GM23338 (cell line): Measurements from ENCODE around the gene PTPRN2. TPM values are rescaled to one million over a fixed set of nuclear protein-coding genes. Genes with fewer than 3 reads are reported as not detected.

Source experiments
- ATAC-seq: fragments of 200-7000 bp; cut with Tn5 transposase; 3 replicates; pipeline ENCODE4 v1.9.1; 2020
- DNase-seq: peaks from one replicate; pipeline ENCODE4 v3.0.0-alpha.2; 2015; ENCODE audit warnings: low spot score
- H2AFZ ChIP-seq: fragments of 200-600 bp; sonication (generic); 2 replicates; pipeline ENCODE4 v1.8.0; 2016; ENCODE audit warnings: antibody characterized with exemption, mild to moderate bottlenecking, moderate library complexity
- H3F3A ChIP-seq: fragments of 200-600 bp; sonication (generic); replicated peaks from 2 replicates; pipeline ENCODE4 v1.8.0; 2017; ENCODE audit warnings: antibody characterized with exemption, mixed run types, low read depth
- H3K27ac ChIP-seq: fragments of 200-600 bp; sonication (generic); 2 replicates; pipeline ENCODE4 v1.6.1; 2016; ENCODE audit warnings: low read depth
- H3K27me3 ChIP-seq: fragments of 200-600 bp; sonication (generic); 2 replicates; pipeline ENCODE4 v1.8.0; 2016; ENCODE audit warnings: mild to moderate bottlenecking, mixed run types, moderate library complexity; ENCODE audit not compliant: insufficient read depth
- H3K36me3 ChIP-seq: fragments of 200-600 bp; sonication (generic); 2 replicates; pipeline ENCODE4 v1.8.0; 2016; ENCODE audit warnings: mild to moderate bottlenecking; ENCODE audit not compliant: insufficient read depth
- H3K4me1 ChIP-seq: fragments of 200-600 bp; sonication (generic); 2 replicates; pipeline ENCODE4 v1.8.0; 2016; ENCODE audit warnings: mild to moderate bottlenecking, moderate library complexity; ENCODE audit not compliant: insufficient read depth
- H3K4me2 ChIP-seq: fragments of 200-600 bp; sonication (generic); 2 replicates; pipeline ENCODE4 v1.7.1; 2017; ENCODE audit warnings: mixed run types
- H3K4me3 ChIP-seq: fragments of 200-600 bp; sonication (generic); 2 replicates; pipeline ENCODE4 v1.6.1; 2016; ENCODE audit warnings: mixed run types
- H3K79me2 ChIP-seq: fragments of 200-600 bp; sonication (generic); replicated peaks from 2 replicates; pipeline ENCODE4 v1.8.0; 2017; ENCODE audit warnings: mild to moderate bottlenecking; ENCODE audit not compliant: insufficient read depth
- H3K9me2 ChIP-seq: fragments of 200-600 bp; sonication (generic); 2 replicates; pipeline ENCODE4 v1.8.0; 2017; ENCODE audit not compliant: insufficient read depth
- H4K20me1 ChIP-seq: fragments of 200-600 bp; sonication (generic); replicated peaks from 2 replicates; pipeline ENCODE4 v1.8.0; 2017; ENCODE audit warnings: mild to moderate bottlenecking; ENCODE audit not compliant: insufficient read depth
- H3K27ac Mint-ChIP-seq: 2 replicates; pipeline ENCODE4 v1.8.0; 2020; ENCODE audit warnings: inconsistent platforms, mild to moderate bottlenecking, moderate library complexity, mixed read lengths
- H3K27me3 Mint-ChIP-seq: 3 replicates; pipeline ENCODE4 v1.8.0; 2022; ENCODE audit warnings: low read depth, mild to moderate bottlenecking, moderate library complexity, mixed read lengths, inconsistent platforms; ENCODE audit not compliant: insufficient read depth, poor library complexity
- H3K36me3 Mint-ChIP-seq: 3 replicates; pipeline ENCODE4 v1.8.0; 2021; ENCODE audit warnings: low read depth, mild to moderate bottlenecking, inconsistent platforms, moderate library complexity, mixed read lengths
- H3K4me1 Mint-ChIP-seq: 3 replicates; pipeline ENCODE4 v1.8.0; 2020; ENCODE audit warnings: mild to moderate bottlenecking, inconsistent platforms, mixed read lengths
- H3K4me3 Mint-ChIP-seq: 3 replicates; pipeline ENCODE4 v1.8.0; 2021; ENCODE audit warnings: moderate library complexity, mild to moderate bottlenecking, inconsistent platforms, mixed read lengths
- H3K9me3 Mint-ChIP-seq: 3 replicates; pipeline ENCODE4 v1.8.0; 2020; ENCODE audit warnings: moderate library complexity, mild to moderate bottlenecking, inconsistent platforms, mixed read lengths
- CREB1 ChIP-seq: fragments of 250-450 bp; sonication (Bioruptor Pico); IDR thresholded peaks from 2 replicates; pipeline ENCODE4 v1.5.0; 2020; ENCODE audit warnings: low read depth, mild to moderate bottlenecking, moderate library complexity
- EZH2 ChIP-seq: fragments of 200-600 bp; sonication (generic); IDR thresholded peaks from one replicate; pipeline ENCODE4 v1.8.0; 2017; ENCODE audit warnings: antibody characterized with exemption, mild to moderate bottlenecking, low read depth; ENCODE audit not compliant: unreplicated experiment
- JUNB ChIP-seq: IDR thresholded peaks from one replicate; pipeline ENCODE4 v1.6.1; 2016; ENCODE audit warnings: antibody characterized with exemption; ENCODE audit not compliant: unreplicated experiment
- POLR2AphosphoS5 ChIP-seq: IDR thresholded peaks from 2 replicates; pipeline ENCODE4 v1.6.1; 2016; ENCODE audit warnings: antibody characterized with exemption, low read depth
- ZNF331 ChIP-seq: fragments of 250-450 bp; sonication (Bioruptor Pico); IDR thresholded peaks from 2 replicates; pipeline ENCODE4 v1.5.0; 2020; ENCODE audit warnings: low read depth, mild to moderate bottlenecking, moderate library complexity
- polyA plus RNA-seq: library from polyadenylated mRNA; unstranded; fragments of >200 nt; fragmentation: Nextera tagmentation; extraction: Ambion mirVana; gene quantifications from 2 replicates; pipeline ENCODE4 v1.2.1, GENCODE V29; 2016
- total RNA-seq: library from RNA; depleted of rRNA; stranded (reverse); fragments of >200 nt; shearing (Covaris generic); gene quantifications from 2 replicates; pipeline ENCODE4 v1.2.3, GENCODE V29; 2014
- TF ChIP-seq, protein P1 (sequence below): IDR thresholded peaks from one replicate; pipeline ENCODE4 v1.6.1; 2018; ENCODE audit warnings: antibody characterized with exemption; ENCODE audit not compliant: unreplicated experiment
- TF ChIP-seq, protein P2 (sequence below): fragments of 250-450 bp; sonication (Bioruptor Pico); IDR thresholded peaks from 2 replicates; pipeline ENCODE4 v1.5.0; 2020; ENCODE audit warnings: mild to moderate bottlenecking, moderate library complexity
- TF ChIP-seq, protein P3 (sequence below), 2 experiments: fragments of 200-600 bp in 1 of 2; sonication (generic) in 1 of 2; conservative IDR thresholded peaks; 2 replicates each; pipeline versions ENCODE4 v1.5.1 to v1.6.1; 2016 to 2017; ENCODE audit warnings: antibody characterized with exemption in 2 of 2, low read depth in 2 of 2, mild to moderate bottlenecking in 2 of 2, moderate library complexity in 1 of 2

PTPRN2 gene
- total and polyA plus RNA-seq, 2 experiments from 2014 or later: 0.87 to 4.0 TPM

DNA sequence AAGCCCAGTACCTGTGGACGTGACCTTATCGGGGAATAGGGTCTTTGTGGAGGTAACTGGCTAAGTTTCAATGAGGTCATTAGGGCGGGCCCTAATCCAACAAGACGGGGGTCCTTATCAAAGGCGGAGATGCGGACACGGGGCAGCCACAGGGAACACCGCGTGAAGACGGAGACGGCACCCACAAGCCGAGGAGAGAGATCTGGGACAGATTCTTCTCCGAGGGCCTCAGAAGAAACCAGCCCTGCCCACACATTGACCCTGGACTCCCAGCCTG lies 733.9 kb downstream of the PTPRN2 start:
- Histone ChIP-seq H3K79me2 (no peaks in the 10 kb centered on the region), H3K4me3 (no peak overlapping the region), H2AFZ (no peak overlapping the region), H4K20me1 (no peaks in the 10 kb centered on the region), H3K27me3 (no peaks in the 10 kb centered on the region), H3K27ac (no peak overlapping the region), H3K4me1 (no peaks in the 10 kb centered on the region), H3K36me3 (no peaks in the 10 kb centered on the region; the same call in 1 of the 2 replicates), H3K4me2 (no peak overlapping the region), H3K9me2 (no peaks in the 10 kb centered on the region), H3F3A (no peaks in the 10 kb centered on the region)
- DNase-seq (no peak), ATAC-seq (no peak)
- no peaks in the 10 kb centered on the region; the same call in 1 of the 3 replicates for H3K9me3 Mint-ChIP-seq
- no peak overlapping the region for H3K4me3 Mint-ChIP-seq
- no peak for TF ChIP-seq EZH2
- TF ChIP-seq ZNF331 (CRISPR knock-in tag): no peak
- TF ChIP-seq, protein P1, sequence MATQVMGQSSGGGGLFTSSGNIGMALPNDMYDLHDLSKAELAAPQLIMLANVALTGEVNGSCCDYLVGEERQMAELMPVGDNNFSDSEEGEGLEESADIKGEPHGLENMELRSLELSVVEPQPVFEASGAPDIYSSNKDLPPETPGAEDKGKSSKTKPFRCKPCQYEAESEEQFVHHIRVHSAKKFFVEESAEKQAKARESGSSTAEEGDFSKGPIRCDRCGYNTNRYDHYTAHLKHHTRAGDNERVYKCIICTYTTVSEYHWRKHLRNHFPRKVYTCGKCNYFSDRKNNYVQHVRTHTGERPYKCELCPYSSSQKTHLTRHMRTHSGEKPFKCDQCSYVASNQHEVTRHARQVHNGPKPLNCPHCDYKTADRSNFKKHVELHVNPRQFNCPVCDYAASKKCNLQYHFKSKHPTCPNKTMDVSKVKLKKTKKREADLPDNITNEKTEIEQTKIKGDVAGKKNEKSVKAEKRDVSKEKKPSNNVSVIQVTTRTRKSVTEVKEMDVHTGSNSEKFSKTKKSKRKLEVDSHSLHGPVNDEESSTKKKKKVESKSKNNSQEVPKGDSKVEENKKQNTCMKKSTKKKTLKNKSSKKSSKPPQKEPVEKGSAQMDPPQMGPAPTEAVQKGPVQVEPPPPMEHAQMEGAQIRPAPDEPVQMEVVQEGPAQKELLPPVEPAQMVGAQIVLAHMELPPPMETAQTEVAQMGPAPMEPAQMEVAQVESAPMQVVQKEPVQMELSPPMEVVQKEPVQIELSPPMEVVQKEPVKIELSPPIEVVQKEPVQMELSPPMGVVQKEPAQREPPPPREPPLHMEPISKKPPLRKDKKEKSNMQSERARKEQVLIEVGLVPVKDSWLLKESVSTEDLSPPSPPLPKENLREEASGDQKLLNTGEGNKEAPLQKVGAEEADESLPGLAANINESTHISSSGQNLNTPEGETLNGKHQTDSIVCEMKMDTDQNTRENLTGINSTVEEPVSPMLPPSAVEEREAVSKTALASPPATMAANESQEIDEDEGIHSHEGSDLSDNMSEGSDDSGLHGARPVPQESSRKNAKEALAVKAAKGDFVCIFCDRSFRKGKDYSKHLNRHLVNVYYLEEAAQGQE: no peak
- TF ChIP-seq, protein P2, sequence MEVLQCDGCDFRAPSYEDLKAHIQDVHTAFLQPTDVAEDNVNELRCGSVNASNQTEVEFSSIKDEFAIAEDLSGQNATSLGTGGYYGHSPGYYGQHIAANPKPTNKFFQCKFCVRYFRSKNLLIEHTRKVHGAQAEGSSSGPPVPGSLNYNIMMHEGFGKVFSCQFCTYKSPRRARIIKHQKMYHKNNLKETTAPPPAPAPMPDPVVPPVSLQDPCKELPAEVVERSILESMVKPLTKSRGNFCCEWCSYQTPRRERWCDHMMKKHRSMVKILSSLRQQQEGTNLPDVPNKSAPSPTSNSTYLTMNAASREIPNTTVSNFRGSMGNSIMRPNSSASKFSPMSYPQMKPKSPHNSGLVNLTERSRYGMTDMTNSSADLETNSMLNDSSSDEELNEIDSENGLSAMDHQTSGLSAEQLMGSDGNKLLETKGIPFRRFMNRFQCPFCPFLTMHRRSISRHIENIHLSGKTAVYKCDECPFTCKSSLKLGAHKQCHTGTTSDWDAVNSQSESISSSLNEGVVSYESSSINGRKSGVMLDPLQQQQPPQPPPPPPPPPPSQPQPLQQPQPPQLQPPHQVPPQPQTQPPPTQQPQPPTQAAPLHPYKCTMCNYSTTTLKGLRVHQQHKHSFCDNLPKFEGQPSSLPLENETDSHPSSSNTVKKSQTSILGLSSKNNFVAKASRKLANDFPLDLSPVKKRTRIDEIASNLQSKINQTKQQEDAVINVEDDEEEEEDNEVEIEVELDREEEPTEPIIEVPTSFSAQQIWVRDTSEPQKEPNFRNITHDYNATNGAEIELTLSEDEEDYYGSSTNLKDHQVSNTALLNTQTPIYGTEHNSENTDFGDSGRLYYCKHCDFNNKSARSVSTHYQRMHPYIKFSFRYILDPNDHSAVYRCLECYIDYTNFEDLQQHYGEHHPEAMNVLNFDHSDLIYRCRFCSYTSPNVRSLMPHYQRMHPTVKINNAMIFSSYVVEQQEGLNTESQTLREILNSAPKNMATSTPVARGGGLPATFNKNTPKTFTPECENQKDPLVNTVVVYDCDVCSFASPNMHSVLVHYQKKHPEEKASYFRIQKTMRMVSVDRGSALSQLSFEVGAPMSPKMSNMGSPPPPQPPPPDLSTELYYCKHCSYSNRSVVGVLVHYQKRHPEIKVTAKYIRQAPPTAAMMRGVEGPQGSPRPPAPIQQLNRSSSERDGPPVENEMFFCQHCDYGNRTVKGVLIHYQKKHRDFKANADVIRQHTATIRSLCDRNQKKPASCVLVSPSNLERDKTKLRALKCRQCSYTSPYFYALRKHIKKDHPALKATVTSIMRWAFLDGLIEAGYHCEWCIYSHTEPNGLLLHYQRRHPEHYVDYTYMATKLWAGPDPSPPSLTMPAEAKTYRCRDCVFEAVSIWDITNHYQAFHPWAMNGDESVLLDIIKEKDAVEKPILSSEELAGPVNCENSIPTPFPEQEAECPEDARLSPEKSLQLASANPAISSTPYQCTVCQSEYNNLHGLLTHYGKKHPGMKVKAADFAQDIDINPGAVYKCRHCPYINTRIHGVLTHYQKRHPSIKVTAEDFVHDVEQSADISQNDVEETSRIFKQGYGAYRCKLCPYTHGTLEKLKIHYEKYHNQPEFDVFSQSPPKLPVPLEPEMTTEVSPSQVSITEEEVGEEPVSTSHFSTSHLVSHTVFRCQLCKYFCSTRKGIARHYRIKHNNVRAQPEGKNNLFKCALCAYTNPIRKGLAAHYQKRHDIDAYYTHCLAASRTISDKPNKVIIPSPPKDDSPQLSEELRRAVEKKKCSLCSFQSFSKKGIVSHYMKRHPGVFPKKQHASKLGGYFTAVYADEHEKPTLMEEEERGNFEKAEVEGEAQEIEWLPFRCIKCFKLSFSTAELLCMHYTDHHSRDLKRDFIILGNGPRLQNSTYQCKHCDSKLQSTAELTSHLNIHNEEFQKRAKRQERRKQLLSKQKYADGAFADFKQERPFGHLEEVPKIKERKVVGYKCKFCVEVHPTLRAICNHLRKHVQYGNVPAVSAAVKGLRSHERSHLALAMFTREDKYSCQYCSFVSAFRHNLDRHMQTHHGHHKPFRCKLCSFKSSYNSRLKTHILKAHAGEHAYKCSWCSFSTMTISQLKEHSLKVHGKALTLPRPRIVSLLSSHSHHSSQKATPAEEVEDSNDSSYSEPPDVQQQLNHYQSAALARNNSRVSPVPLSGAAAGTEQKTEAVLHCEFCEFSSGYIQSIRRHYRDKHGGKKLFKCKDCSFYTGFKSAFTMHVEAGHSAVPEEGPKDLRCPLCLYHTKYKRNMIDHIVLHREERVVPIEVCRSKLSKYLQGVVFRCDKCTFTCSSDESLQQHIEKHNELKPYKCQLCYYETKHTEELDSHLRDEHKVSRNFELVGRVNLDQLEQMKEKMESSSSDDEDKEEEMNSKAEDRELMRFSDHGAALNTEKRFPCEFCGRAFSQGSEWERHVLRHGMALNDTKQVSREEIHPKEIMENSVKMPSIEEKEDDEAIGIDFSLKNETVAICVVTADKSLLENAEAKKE: no peak
- TF ChIP-seq JUNB: no peak
- no peak for TF ChIP-seq CREB1
- TF ChIP-seq, protein P3, sequence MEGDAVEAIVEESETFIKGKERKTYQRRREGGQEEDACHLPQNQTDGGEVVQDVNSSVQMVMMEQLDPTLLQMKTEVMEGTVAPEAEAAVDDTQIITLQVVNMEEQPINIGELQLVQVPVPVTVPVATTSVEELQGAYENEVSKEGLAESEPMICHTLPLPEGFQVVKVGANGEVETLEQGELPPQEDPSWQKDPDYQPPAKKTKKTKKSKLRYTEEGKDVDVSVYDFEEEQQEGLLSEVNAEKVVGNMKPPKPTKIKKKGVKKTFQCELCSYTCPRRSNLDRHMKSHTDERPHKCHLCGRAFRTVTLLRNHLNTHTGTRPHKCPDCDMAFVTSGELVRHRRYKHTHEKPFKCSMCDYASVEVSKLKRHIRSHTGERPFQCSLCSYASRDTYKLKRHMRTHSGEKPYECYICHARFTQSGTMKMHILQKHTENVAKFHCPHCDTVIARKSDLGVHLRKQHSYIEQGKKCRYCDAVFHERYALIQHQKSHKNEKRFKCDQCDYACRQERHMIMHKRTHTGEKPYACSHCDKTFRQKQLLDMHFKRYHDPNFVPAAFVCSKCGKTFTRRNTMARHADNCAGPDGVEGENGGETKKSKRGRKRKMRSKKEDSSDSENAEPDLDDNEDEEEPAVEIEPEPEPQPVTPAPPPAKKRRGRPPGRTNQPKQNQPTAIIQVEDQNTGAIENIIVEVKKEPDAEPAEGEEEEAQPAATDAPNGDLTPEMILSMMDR (conservative IDR thresholded peaks at IDR 0.05; ENCODE audit: low read depth in 2 of 2): no peak
- no peak for TF ChIP-seq POLR2AphosphoS5
- peaks cover 50% of the 10 kb centered on the region for H3K36me3 Mint-ChIP-seq
- no peaks in the 10 kb centered on the region for H3K4me1 Mint-ChIP-seq
- no peak overlapping the region for H3K27ac Mint-ChIP-seq
- peaks cover 8% of the 10 kb centered on the region for H3K27me3 Mint-ChIP-seq
